IPS DF 6.9 (cell line): ENCODE results near the gene RNU5B-1.

ENCODE experiments used
- DNase-seq: peaks from one replicate; pipeline ENCODE4 v3.0.0-alpha.2; 2013; ENCODE audit warnings: low read depth, low spot score
- H3K27ac ChIP-seq: one replicate; pipeline ENCODE4 v1.5.1; 2013; ENCODE audit warnings: low read length, control low read depth
- H3K27me3 ChIP-seq: 2 replicates; pipeline ENCODE4 v1.6.1; 2013; ENCODE audit warnings: mild to moderate bottlenecking, low read length; ENCODE audit not compliant: control insufficient read depth, insufficient read depth
- H3K36me3 ChIP-seq: 2 replicates; pipeline ENCODE4 v1.6.1; 2013; ENCODE audit warnings: low read length; ENCODE audit not compliant: control insufficient read depth, insufficient read depth
- H3K4me1 ChIP-seq: 2 replicates; pipeline ENCODE4 v1.6.1; 2013; ENCODE audit warnings: low read length; ENCODE audit not compliant: control insufficient read depth, insufficient read depth
- H3K4me3 ChIP-seq: 2 replicates; pipeline ENCODE4 v1.5.1; 2013; ENCODE audit warnings: mild to moderate bottlenecking, low read length
- H3K9me3 ChIP-seq: 2 replicates; pipeline ENCODE4 v1.6.1; 2013; ENCODE audit warnings: low read length, inconsistent platforms; ENCODE audit not compliant: control insufficient read depth, insufficient read depth
- WGBS: extraction: QIAGEN DNeasy Blood & Tissue Kit; methylation state at CpG from one replicate; pipeline ENCODE4 v1.1.7; 2013; ENCODE audit warnings: mixed read lengths, missing lambda C conversion rate; ENCODE audit not compliant: insufficient read length, insufficient coverage; 5-methylcytosine and 5-hydroxymethylcytosine counted together

Gene RNU5B-1

GRCh38 chr15:65335278-65336055 is 31.0 kb downstream of the RNU5B-1 start:
- Histone ChIP-seq H3K36me3 (peaks cover 15% of the 10 kb centered on the region; the same call in 1 of the 2 replicates), H3K27ac (no peak overlapping the region), H3K9me3 (no peaks in the 10 kb centered on the region), H3K4me1 (peaks cover 30% of the 10 kb centered on the region), H3K4me3 (no peak overlapping the region), H3K27me3 (no peaks in the 10 kb centered on the region)
- DNase-seq, result no peak
- no CpG with 5 or more reads among the region's 19 CpGs for WGBS

DNA sequence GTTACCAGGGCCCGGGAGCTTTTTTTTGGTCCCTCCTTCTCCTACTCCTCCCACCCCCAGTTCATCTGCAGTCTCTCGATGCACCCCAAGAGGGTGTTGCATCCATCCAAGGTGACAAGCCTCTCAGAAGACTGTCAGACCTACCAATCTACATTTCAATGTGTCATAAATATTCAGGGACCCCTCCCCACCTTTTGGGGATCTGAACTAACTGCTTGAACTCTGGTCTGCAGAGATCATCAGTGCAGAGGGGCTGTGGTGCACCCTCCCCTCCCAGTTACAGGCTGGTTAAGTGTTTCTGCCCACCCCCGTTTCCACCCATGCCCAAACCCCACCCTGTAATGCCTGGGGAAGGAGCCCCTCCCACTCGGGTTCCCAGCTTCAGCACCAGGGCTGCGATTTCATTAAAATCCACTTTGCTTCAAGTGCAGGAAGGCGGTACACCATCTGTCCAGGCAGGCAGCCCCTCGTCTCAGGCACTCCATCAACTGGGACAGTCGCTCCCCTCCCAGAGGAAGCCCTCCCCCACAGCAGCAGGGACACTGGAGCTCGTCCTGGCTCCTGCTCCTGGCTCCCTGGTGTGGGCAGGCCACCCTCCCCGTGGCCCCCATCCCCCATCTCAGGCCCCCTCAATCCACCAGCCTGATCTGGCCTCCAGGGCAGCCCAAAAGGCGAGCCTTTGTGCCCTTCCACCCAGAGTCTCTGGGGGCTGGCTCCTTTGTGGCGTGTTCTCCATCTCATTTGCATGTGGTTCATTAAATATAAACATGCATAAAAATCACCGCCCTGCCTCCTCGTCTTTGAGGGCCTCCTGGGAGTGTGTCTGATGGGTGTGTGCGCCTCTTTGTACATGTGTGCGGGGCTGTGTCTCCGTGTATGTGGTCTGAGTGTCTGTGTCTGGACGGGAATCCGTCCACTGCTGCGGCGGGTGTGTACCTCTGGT is 32.3 kb downstream of the RNU5B-1 start:
- DNase-seq, result no peak
- Histone ChIP-seq H3K4me3 (no peak overlapping the region), H3K4me1 (peaks cover 30% of the 10 kb centered on the region), H3K27me3 (no peaks in the 10 kb centered on the region), H3K27ac (no peak overlapping the region), H3K36me3 (peaks cover 5% of the 10 kb centered on the region; the same call in 1 of the 2 replicates), H3K9me3 (no peaks in the 10 kb centered on the region)
- WGBS, result no CpG with 5 or more reads among the region's 21 CpGs

- peaks cover 30% of the 10 kb centered on the region for H3K4me1 ChIP-seq
- H3K27ac ChIP-seq, result no peak overlapping the region
- H3K27me3 ChIP-seq, result no peaks in the 10 kb centered on the region
- DNase-seq, result no peak
- no CpG with 5 or more reads among the region's 6 CpGs for WGBS
- peaks cover 2% of the 10 kb centered on the region; the same call in 1 of the 2 replicates for H3K36me3 ChIP-seq
- H3K4me3 ChIP-seq, result no peak overlapping the region
- H3K9me3 ChIP-seq, result no peaks in the 10 kb centered on the region
Observed at GRCh38 chr15:65337436-65338070, 33.1 kb downstream of the RNU5B-1 start.

DNA sequence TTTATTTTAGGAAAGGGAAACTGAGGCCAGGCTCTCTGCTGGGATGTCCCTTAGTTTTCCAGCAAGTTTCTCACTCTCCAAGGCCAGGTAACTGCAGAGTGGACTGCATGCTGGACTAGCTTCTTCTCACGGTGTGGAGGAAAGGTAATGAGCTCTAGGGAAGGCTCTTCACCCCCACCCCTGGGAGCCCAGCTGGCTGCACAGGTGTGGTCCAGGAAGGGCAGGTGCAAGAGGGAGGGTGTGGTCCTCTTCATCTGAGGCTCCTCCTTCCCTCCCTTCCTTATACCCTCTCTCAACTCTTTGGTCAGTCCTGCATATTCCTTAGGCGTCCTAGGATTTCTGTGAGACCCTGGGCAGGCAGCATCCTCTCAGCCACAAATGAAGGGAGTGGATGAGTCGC is 33.9 kb downstream of the RNU5B-1 start:
- Histone ChIP-seq H3K27ac (no peak overlapping the region), H3K4me1 (peaks cover 30% of the 10 kb centered on the region), H3K27me3 (no peaks in the 10 kb centered on the region), H3K9me3 (no peaks in the 10 kb centered on the region), H3K4me3 (no peak overlapping the region), H3K36me3 (no peaks in the 10 kb centered on the region)
- no peak for DNase-seq
- no CpG with 5 or more reads among the region's 3 CpGs for WGBS

GRCh38 chr15:65338823-65339222 is 34.3 kb downstream of the RNU5B-1 start:
- no peaks in the 10 kb centered on the region for H3K9me3 ChIP-seq
- H3K4me3 ChIP-seq, result no peak overlapping the region
- no peak for DNase-seq
- H3K27me3 ChIP-seq, result no peaks in the 10 kb centered on the region
- no peak overlapping the region for H3K27ac ChIP-seq
- H3K4me1 ChIP-seq, result peaks cover 30% of the 10 kb centered on the region
- H3K36me3 ChIP-seq, result no peaks in the 10 kb centered on the region
- WGBS, result no CpG with 5 or more reads among the region's 8 CpGs

- Histone ChIP-seq H3K27me3 (no peaks in the 10 kb centered on the region), H3K9me3 (no peaks in the 10 kb centered on the region), H3K4me3 (no peak overlapping the region), H3K4me1 (peaks cover 25% of the 10 kb centered on the region), H3K36me3 (no peaks in the 10 kb centered on the region), H3K27ac (no peak overlapping the region)
- no peak for DNase-seq
- no CpG with 5 or more reads among the region's 6 CpGs for WGBS
Observed at GRCh38 chr15:65339416-65339815, 34.9 kb downstream of the RNU5B-1 start.

- no peak for DNase-seq
- Histone ChIP-seq H3K4me1 (peaks cover 21% of the 10 kb centered on the region), H3K27me3 (no peaks in the 10 kb centered on the region), H3K36me3 (no peaks in the 10 kb centered on the region), H3K27ac (no peak overlapping the region), H3K4me3 (no peak overlapping the region), H3K9me3 (no peaks in the 10 kb centered on the region)
- WGBS, result no CpG with 5 or more reads among the region's 7 CpGs
Observed at GRCh38 chr15:65339920-65340319, 35.4 kb downstream of the RNU5B-1 start.

GRCh38 chr15:65342493-65342892 is 38.0 kb downstream of the RNU5B-1 start:
- H3K4me3 ChIP-seq, result no peak overlapping the region
- DNase-seq, result no peak
- no peaks in the 10 kb centered on the region for H3K9me3 ChIP-seq
- WGBS, result no CpG with 5 or more reads among the region's 9 CpGs
- peaks cover 6% of the 10 kb centered on the region for H3K4me1 ChIP-seq
- H3K27me3 ChIP-seq, result no peaks in the 10 kb centered on the region
- no peak overlapping the region for H3K27ac ChIP-seq
- no peaks in the 10 kb centered on the region for H3K36me3 ChIP-seq

DNA sequence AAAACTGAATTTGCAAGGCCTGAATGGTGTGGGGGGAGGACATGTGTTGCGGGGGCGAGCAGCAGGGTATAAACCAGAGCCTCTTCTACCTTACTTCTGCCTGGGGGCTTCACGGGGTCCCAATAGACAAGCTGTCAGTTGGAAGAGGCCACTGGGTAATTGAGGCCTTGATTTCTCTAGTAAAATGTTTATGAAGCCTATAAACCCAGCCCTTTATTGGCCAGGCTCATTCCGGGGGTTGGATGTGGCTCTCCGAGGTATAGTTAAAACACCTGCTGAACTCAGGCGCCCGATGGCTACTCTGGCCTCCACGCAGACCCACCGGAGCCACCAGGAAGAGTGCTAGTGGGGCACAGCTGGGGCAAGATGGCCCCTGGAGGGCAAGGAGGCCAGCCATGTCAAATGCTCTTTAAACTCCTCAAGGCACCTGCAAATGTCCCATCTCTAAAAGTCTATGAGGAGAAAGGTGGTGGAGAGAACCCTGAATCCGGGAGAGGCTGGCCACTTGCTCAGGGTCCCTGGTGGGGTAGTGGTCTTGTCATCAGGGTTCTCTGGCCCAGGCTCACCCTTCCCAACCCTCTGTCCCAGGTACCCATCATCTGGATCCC is 39.0 kb downstream of the RNU5B-1 start:
- no peaks in the 10 kb centered on the region for H3K36me3 ChIP-seq
- H3K9me3 ChIP-seq, result no peaks in the 10 kb centered on the region
- H3K27ac ChIP-seq, result no peak overlapping the region
- no peak for DNase-seq
- H3K4me1 ChIP-seq, result peaks cover 1% of the 10 kb centered on the region
- no CpG with 5 or more reads among the region's 10 CpGs for WGBS
- no peaks in the 10 kb centered on the region for H3K27me3 ChIP-seq
- H3K4me3 ChIP-seq, result no peak overlapping the region
